Measurements from ENCODE around the gene KATNB1.
"Not testable (repeated sequence)": the region's sequence is repeated elsewhere in the genome, so short reads cannot be mapped to it uniquely, and the experiment has no call there.

Gene KATNB1

GRCh38 chr16:57746316-57746715, 10.7 kb downstream of the KATNB1 start:
- not testable (repeated sequence) for DNase-seq

- DNase-seq, result no peak
Observed at GRCh38 chr16:57747091-57747490, 11.5 kb downstream of the KATNB1 start.

GRCh38 chr16:57747496-57747895, 11.9 kb downstream of the KATNB1 start:
- no peak for DNase-seq

GRCh38 chr16:57747996-57748395, 12.4 kb downstream of the KATNB1 start:
- no peak for DNase-seq

GRCh38 chr16:57748596-57748995, 13.0 kb downstream of the KATNB1 start:
- no peak for DNase-seq

GRCh38 chr16:57749101-57749692, 13.6 kb downstream of the KATNB1 start:
- DNase-seq, result no peak

- no peak for DNase-seq
Observed at GRCh38 chr16:57749856-57750452, 14.4 kb downstream of the KATNB1 start.

- DNase-seq, result no peak
Observed at GRCh38 chr16:57750796-57751538, 15.4 kb downstream of the KATNB1 start.

- DNase-seq, result no peak
Observed at GRCh38 chr16:57751539-57752202, 16.1 kb downstream of the KATNB1 start.

GRCh38 chr16:57752203-57752580, 16.6 kb downstream of the KATNB1 start:
- DNase-seq, result no peak

GRCh38 chr16:57752581-57753447, 17.2 kb downstream of the KATNB1 start:
- DNase-seq, result no peak

GRCh38 chr16:57753448-57754353, 18.1 kb downstream of the KATNB1 start:
- no peak for DNase-seq

GRCh38 chr16:57754354-57755060, 18.9 kb downstream of the KATNB1 start:
- no peak for DNase-seq

- DNase-seq, result no peak
Observed at GRCh38 chr16:57755061-57755684, 19.6 kb downstream of the KATNB1 start.

- DNase-seq, result no peak
Observed at GRCh38 chr16:57755726-57756423, 20.3 kb downstream of the KATNB1 start.

GRCh38 chr16:57756424-57757325, 21.1 kb downstream of the KATNB1 start:
- no peak for DNase-seq

- peak; percentile 63 for DNase-seq
Observed at GRCh38 chr16:57757326-57757786, 21.8 kb downstream of the KATNB1 start.

GRCh38 chr16:57757883-57758282, 22.3 kb downstream of the KATNB1 start:
- DNase-seq, result no peak

All from NK-92 treated with Interleukin-12 subunit alpha and Interleukin-12 subunit beta, amount 100 ng/mL, for 24 hours (cell line).